HG03575 (cell line): ENCODE measurements around the gene DMD.

Experiments
- ATAC-seq: cut with Tn5 transposase; IDR thresholded peaks from one replicate; pipeline ENCODE4 v1.9.1; 2021; ENCODE audit not compliant: unreplicated experiment, insufficient number of reproducible peaks, low FRiP score; ENCODE audit errors: extremely low read depth

DMD gene

GRCh38 chrX:31186693-31187338 is 2024.5 kb downstream of the DMD start:
- no peak for ATAC-seq

GRCh38 chrX:31185884-31186283 is 2025.5 kb downstream of the DMD start:
- ATAC-seq: no peak

DNA sequence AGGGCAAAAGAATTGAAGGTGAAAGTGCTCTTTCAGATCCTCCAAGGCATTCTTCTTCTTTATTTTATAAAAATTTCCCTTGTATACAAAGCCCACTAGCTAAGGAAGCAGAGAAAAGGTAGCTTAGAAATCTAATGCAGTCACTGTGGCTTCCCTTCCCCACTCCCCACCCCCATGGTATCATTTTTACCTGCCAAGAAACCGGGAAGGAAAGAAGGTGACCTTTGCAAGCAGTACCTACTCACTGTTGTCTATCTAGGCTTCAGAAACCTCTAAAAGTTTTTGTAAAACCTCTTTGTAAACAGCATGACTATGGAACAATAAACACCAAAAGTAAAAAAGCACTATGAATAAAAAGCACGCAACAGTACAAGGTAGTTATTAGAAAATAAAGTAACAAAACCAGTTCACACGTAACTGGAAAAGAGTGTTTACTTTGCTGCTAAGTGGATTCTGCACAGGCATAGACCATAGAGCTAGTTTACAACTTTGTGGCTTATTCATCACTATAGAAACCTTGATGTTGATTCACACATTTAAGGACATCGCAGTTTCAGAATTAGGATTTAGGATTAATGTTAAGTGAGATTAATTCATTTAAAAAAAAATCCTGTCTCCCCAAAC is 2029.9 kb downstream of the DMD start:
- ATAC-seq: no peak

GRCh38 chrX:31179203-31179602 is 2032.1 kb downstream of the DMD start:
- no peak for ATAC-seq

DNA sequence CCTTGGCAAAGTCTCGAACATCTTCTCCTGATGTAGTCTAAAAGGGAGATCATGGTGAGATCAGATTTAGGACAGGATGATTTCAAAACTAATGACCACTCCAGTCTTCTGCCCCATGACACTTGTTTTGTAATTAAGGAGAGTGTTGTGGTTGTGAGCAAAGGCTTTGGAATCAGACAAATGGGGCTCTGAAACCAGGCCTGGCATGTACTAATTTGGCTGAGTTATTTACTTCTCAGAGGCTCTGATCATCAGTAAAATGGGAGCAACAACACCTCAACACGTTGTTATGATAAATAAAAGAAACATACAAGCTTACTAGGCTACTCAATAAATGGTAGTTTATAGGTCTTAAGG is 2032.6 kb downstream of the DMD start:
- ATAC-seq: no peak

DNA sequence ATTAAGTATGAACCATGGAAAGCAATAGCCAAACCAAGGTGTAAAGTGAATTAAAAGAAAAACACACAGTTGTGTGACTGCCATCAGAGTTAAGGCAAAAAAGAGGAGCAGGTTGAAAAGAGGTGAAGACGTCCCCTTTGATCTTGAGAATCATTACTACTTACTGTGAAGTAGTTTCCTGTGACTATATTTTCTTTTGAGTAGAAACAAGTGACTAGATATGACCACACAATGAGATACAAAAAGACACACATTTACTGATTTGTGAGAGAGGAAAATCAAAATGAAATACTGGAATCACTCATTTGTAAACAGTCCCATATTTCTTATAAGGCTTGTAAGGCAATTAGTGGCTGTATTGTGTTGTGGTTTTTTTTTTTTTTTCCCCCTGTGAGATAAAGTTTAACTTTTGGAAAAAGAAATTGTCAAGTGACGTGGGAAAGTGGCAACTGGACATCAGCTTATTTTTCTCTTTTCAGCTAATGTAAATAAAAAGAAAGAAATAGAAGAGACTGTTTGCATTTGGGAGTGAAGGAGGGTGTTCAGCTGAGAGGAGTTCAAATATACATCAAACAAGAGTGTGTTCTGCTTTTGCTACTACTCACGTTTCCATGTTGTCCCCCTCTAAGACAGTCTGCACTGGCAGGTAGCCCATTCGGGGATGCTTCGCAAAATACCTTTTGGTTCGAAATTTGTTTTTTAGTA is 2033.1 kb downstream of the DMD start:
- ATAC-seq: peak; percentile 70

GRCh38 chrX:31170792-31171191 is 2040.6 kb downstream of the DMD start:
- ATAC-seq: no peak

DNA sequence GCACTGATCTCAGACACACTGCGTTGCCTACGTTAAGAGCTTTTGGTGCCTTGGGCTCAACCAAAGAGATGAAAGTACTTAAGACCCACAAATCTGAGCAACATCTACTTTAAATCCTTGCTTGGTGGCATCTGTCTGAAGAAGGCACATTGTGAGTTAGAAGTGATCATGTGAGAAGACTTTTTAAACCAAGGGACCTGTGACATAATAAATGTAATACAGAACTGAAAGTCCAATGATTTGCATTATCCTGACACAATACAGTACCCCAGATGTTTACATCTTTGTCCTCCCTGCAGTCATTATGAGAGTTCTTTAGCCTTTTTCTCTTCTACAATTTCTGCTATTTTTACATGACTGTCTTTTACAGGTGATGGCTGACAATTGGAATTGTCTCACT is 2042.8 kb downstream of the DMD start:
- peak; percentile 99 for ATAC-seq

- ATAC-seq: no peak
Observed at GRCh38 chrX:31166832-31167231, 2044.5 kb downstream of the DMD start.

- ATAC-seq: no peak
Observed at GRCh38 chrX:31166416-31166815, 2044.9 kb downstream of the DMD start.

- no peak for ATAC-seq
Observed at GRCh38 chrX:31165241-31166035, 2045.9 kb downstream of the DMD start.

- no peak for ATAC-seq
Observed at GRCh38 chrX:31154946-31155345, 2056.4 kb downstream of the DMD start.

DNA sequence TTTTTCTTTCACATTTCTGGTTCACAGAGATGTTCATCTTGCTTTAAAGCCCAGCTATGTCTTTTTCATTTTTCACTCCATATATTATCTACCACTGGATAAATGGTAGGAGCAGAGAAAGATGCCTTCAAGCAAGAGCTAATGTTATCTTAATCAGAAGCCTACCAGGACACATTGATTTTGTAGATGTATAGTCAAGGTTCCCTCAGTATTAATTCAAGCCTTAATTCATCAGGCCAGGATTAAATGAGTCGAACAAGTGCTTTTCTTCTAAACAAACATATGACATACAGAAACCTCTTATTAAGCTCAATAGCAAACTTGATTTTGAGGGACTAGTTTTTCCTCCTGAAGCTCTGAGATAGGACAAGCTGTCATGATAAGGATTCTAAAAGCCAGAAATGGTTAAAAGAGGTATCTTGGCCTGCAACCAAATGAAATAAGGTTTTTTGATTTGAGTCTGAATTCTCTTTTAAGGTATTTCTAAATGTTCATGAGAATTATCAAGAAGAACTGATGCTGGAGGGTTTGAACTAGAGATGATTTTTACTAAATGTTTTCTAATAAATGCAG is 2057.8 kb downstream of the DMD start:
- no peak for ATAC-seq

DNA sequence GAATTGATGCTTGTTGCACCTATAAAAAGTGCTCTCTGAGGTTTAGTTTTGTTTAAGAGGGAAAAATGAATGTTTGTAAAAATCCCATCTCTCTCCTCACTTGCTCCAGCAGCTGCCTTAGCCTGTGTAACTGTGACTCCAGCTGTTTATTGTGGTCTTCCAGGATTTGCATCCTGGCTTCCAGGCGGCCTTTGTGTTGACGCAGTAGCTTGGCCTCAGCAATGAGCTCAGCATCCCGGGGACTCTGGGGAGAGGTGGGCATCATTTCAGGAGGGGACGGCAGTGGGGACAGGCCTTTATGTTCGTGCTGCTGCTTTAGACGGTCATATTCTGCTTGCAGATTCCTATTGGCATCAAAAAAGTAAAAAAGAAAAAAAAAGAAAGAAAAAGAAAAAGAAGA is 2064.2 kb downstream of the DMD start:
- no peak for ATAC-seq

DNA sequence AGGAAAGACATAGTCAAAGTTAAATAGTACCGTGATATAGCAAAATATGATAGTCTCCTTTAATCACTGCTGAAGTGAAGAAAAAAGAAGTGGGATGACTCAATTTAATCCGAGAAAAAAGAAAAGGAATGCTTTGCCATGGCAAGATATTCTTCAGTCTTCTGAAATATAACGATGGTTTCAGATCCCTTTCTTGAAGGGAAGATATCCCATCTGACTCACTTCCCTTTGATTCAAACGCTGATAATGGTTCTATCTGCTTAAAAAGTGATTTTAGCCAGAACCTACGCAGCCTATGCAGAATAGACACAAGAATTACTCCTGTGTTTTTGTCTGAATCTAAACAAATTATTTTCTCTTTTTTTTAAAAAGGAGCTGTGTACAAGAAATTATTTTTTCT is 2071.4 kb downstream of the DMD start:
- no peak for ATAC-seq

GRCh38 chrX:31138124-31138523 is 2073.2 kb downstream of the DMD start:
- no peak for ATAC-seq

GRCh38 chrX:31136144-31136611 is 2075.2 kb downstream of the DMD start:
- ATAC-seq: peak; percentile 85

DNA sequence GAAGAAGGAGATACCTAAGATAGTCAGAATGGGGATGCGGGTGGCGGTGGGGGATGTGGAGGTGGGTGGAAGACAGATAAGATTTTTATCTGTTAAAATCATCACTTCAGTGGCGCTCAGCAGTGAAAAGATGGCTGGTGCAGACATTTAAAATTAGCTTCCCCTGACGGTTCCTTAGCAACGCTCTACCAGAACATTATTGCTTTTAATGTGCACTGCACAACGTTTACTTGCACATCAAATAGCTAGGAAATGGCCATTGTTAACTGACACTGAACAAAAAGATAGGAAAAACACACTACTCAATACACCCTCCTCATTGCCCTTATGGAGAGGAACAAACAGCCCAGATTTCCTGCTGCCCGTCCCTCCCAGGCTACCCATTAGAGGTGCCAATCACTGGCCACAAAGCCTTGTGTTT is 2078.5 kb downstream of the DMD start:
- no peak for ATAC-seq

DNA sequence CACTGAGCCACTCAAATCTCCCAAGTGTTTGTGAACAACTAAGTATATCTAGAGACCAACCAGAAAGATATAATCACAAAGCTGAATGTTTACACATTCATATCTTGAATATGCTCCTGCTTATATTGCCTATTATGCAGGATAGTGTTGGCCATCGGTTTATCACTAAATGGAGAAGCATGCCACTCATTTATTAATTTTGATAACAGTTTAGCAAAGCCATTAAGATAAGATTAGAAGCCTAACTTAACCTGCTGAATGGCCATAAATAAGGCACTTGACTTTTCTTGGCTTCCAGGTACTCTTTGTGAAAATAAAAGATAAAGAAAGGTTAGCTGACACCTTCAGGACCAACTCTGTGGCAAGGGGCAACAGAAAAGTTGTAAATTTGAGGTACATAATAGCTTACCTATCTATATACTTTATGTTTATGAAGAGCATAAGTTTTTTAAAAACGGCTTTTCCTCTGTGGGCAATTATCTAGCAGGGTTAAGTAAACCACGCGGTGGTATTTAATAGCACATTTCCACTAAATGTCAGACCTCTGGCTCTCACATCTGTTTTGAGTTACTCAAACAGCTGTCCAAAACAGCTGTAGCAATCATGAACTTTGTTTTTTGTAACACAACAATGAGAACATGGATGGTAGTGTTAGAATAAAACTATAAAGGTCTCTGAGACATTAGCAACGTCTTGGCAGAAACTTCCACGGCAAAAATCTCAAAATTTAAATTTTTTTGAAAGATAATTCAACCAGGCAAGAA is 2080.7 kb downstream of the DMD start:
- no peak for ATAC-seq
